ENCODE results near the gene PDCD4. TPM values are rescaled to one million over a fixed set of nuclear protein-coding genes. Genes with fewer than 3 reads are reported as not detected.

Gene PDCD4
- total and polyA plus RNA-seq, 2 of the 13 experiments (the other 11 are each of a cell fraction or from before 2014, with no cell fraction given), result 22.8 to 56.2 TPM

DNA sequence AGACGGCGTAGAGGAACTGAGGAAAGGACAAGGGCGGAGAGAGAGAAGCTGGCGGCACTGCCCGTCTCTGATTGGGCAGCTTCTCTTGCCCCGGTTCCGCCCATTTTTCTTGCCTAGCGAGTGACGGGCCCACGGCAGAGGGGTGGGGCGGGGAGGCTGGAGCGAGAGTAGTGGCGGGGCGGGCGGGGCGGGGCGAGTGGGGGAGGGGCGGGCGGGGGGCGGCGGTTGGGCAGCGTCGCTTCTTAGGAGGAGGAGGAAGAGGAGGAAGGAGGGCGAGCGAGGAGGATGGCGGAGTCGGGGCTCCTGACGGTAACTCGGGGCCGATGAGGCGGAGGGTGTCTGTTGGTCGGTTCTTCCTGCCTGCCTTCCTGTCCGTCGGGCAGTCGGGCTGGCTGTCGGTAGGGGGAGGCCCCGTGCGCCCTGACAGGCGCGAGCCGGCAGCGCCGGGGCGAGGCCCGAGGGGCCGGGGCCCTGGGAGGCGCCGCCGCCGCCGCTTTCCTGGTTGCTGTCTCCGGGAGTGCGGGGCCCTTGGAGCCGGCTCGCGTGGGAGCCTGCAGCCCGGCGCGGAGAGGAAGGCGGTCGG is 47.7 kb downstream of the PDCD4 start, which contains the start of gene SHOC2 (continued):
- TF ChIP-seq HOMEZ (CRISPR knock-in tag; IDR thresholded peaks at IDR 0.05; ENCODE audit: low read depth), result no peak
- no peak for TF ChIP-seq KLF11 (CRISPR knock-in tag; IDR thresholded peaks at IDR 0.05)
- TF ChIP-seq DRAP1 (CRISPR knock-in tag; IDR thresholded peaks at IDR 0.05), result no peak
- TF ChIP-seq NCOA2 (CRISPR knock-in tag; IDR thresholded peaks at IDR 0.05), result 0 out of 2 replicates have a peak, but pooled peaks have one; percentile 6
- 0 out of 2 replicates have a peak, but pooled peaks have one; percentile 12 for TF ChIP-seq MEIS1 (CRISPR knock-in tag; IDR thresholded peaks at IDR 0.05; ENCODE audit: borderline replicate concordance)
- TF ChIP-seq ZNF724P (CRISPR knock-in tag; IDR thresholded peaks at IDR 0.05; ENCODE audit: borderline replicate concordance), result no peak
- TF ChIP-seq NKX3-1 (CRISPR knock-in tag; IDR thresholded peaks at IDR 0.05), result no peak
- TF ChIP-seq ZNF549 (CRISPR knock-in tag; IDR thresholded peaks at IDR 0.05), result no peak
- no peak for TF ChIP-seq GATAD2A (CRISPR knock-in tag; IDR thresholded peaks at IDR 0.05)
- no peak for TF ChIP-seq NFIB (CRISPR knock-in tag; IDR thresholded peaks at IDR 0.05; ENCODE audit: borderline replicate concordance)
- TF ChIP-seq ZNF703 (CRISPR knock-in tag; IDR thresholded peaks at IDR 0.05; ENCODE audit: borderline replicate concordance), result no peak
- TF ChIP-seq ZNF460 (CRISPR knock-in tag; IDR thresholded peaks at IDR 0.05; ENCODE audit: borderline replicate concordance), result no peak
- no peak for TF ChIP-seq ZNF329 (CRISPR knock-in tag; IDR thresholded peaks at IDR 0.05; ENCODE audit: low read depth)
- peak; percentile 65; the same call in 1 of the 2 replicates for TF ChIP-seq UBTF (CRISPR knock-in tag; IDR thresholded peaks at IDR 0.05)
- TF ChIP-seq ELF3 (CRISPR knock-in tag; IDR thresholded peaks at IDR 0.05), result no peak
- no peak for TF ChIP-seq BCLAF1 (IDR thresholded peaks at IDR 0.05)
- no peak for TF ChIP-seq SMAD3 (CRISPR knock-in tag; IDR thresholded peaks at IDR 0.05)
- TF ChIP-seq ARNTL (CRISPR knock-in tag; IDR thresholded peaks at IDR 0.05), result no peak
- TF ChIP-seq ZNF546 (CRISPR knock-in tag; conservative IDR thresholded peaks at IDR 0.05), result no peak
- TF ChIP-seq SOX13 (IDR thresholded peaks at IDR 0.05), result no peak
- TF ChIP-seq SOX13 (CRISPR knock-in tag; conservative IDR thresholded peaks at IDR 0.05 in 1 of 2, IDR thresholded peaks at IDR 0.05 in 1 of 2), result no peak
- no peak for TF ChIP-seq ZNF605 (CRISPR knock-in tag; IDR thresholded peaks at IDR 0.05)
- no peak for TF ChIP-seq CREBL2 (CRISPR knock-in tag; IDR thresholded peaks at IDR 0.05; ENCODE audit: borderline replicate concordance)
- TF ChIP-seq SRF (IDR thresholded peaks at IDR 0.05; ENCODE audit: low read depth, low read length), result no peak
- no peak for TF ChIP-seq HDAC2 (CRISPR knock-in tag; IDR thresholded peaks at IDR 0.05)
